Measurements from ENCODE around the gene NBPF20. TPM values are rescaled to one million over a fixed set of nuclear protein-coding genes. Genes with fewer than 3 reads are reported as not detected.
"Not testable (repeated sequence)": the region's sequence is repeated elsewhere in the genome, so short reads cannot be mapped to it uniquely, and the experiment has no call there.

Gene NBPF20, protein sequence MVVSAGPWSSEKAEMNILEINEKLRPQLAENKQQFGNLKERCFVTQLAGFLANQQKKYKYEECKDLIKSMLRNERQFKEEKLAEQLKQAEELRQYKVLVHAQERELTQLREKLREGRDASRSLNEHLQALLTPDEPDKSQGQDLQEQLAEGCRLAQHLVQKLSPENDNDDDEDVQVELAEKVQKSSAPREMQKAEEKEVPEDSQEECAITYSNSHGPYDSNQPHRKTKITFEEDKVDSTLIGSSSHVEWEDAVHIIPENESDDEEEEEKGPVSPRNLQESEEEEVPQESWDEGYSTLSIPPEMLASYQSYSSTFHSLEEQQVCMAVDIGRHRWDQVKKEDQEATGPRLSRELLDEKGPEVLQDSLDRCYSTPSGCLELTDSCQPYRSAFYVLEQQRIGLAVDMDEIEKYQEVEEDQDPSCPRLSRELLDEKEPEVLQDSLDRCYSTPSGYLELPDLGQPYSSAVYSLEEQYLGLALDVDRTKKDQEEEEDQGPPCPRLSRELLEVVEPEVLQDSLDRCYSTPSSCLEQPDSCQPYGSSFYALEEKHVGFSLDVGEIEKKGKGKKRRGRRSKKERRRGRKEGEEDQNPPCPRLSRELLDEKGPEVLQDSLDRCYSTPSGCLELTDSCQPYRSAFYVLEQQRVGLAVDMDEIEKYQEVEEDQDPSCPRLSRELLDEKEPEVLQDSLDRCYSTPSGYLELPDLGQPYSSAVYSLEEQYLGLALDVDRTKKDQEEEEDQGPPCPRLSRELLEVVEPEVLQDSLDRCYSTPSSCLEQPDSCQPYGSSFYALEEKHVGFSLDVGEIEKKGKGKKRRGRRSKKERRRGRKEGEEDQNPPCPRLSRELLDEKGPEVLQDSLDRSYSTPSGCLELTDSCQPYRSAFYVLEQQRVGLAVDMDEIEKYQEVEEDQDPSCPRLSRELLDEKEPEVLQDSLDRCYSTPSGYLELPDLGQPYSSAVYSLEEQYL (N-terminal part only)
- total RNA-seq (2014; rRNA removed; shearing (Covaris generic)) = 2.0 and 2.3 TPM in 2 replicates

DNA sequence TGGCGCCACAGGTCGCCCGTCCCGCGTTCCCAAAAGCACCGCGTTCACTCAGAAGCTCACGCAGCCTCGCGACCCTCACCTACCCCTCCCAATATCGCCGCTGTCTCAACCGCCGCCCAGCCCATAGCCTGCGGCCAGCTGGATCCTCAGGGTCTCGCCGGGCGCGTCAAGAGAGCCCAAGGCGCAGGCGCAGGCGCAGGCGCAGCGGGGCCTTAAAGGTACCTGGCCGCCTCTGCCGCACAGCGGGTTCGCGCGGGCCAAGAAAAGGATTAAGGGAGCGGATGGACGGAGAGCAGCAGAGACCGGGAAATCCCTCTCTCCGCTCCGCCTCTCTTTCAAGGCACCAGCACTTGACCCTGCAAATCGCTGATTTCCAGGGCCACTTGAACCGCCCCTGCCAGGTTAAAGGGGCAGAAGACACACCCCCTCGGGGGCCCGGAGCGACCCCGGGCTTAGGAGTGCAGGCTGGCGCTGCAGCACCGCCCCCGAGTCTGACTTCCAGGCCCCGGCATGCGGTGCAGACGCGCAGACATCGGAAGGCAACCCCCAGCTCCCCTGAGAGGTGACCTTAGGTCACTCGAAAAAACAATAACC, at the start of gene NBPF20:
NBPF20 (minus strand) TSS at position 168 of the 594 bp plus-strand sequence. CDS start 20,331 bp downstream, outside the sequence.
- Histone ChIP-seq H3K4me1 (no peaks in the 10 kb centered on the region), H3K36me3 (no peaks in the 10 kb centered on the region), H3K4me3 (peak within 1 kb of the TSS; percentile 95), H3K27me3 (no peaks in the 10 kb centered on the region), H3K27ac (peak within 1 kb of the TSS; percentile 31; the same call in 1 of the 2 replicates), H3K9me3 (replicated peaks) (no peaks in the 10 kb centered on the region)
- DNase-seq = peak; percentile 82 to 84

DNA sequence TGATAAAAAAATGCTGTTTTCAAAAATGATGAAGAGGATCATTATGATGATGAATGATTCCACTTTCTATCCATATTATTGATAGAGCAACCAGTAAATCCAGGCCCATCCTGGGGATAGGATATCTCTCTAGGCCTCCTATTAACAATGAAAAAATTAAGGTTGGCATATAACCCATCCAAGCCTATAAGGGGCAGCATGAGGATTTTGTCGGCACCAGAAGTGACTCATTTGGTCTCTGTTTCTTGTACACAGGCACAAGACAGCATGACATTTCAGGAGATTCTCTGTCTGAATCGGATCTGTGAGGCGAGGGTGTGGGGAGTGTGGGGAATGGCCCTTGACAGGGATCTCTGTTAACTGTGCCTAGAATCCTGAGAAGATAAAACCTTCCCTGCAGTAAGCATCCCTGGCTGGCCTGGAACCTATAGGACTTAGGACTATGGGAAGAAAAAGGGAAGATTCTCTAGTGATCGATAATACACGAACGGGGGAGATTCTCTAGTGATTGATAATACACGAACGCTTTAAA, 49.5 kb upstream of the NBPF20 start:
- not testable (repeated sequence) for DNase-seq; H3K27ac ChIP-seq; H3K9me3 ChIP-seq (replicated peaks); H3K36me3 ChIP-seq; H3K27me3 ChIP-seq; H3K4me3 ChIP-seq; H3K4me1 ChIP-seq

DNA sequence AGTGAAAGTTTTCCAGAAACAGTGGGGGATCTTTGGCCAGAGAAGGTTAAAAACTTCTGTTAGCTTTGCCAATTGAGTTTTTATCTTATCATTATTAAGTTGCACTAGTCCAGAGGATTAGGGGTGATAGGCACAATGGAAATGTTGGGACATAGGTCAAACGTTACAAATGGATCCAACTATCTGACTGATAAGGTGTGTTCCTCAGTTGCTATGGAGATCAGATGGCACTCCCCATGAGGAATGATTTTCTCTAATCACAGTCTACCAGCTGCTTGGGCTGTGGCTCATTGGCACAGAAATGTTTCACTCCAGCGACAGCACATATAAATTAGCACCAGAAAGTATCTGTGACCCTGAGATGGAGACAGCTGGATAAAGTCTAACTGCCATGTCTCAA, 47.3 kb upstream of the NBPF20 start:
- not testable (repeated sequence) for H3K27me3 ChIP-seq; DNase-seq; H3K27ac ChIP-seq; H3K36me3 ChIP-seq; H3K4me1 ChIP-seq; H3K9me3 ChIP-seq (replicated peaks); H3K4me3 ChIP-seq

DNA sequence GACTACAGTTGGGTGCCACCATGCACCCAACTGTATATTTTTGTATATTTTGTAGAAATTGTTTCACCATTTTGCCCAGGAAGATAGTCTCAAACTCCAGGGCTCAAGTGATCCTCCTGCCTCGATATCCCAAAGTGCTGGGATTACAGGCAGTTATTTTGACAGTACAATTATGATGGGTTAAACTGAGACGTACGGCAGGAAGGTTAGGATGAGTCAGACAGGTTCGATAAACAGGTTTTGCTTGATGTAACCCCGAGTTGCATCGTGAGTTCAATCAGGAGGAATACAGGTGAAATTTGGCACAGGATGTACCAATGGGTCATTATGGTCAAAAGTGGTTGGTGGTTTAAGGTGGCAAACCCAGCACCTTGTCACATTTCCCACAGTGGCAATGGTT, 46.0 kb upstream of the NBPF20 start:
- not testable (repeated sequence) for H3K36me3 ChIP-seq, H3K4me1 ChIP-seq, DNase-seq

DNA sequence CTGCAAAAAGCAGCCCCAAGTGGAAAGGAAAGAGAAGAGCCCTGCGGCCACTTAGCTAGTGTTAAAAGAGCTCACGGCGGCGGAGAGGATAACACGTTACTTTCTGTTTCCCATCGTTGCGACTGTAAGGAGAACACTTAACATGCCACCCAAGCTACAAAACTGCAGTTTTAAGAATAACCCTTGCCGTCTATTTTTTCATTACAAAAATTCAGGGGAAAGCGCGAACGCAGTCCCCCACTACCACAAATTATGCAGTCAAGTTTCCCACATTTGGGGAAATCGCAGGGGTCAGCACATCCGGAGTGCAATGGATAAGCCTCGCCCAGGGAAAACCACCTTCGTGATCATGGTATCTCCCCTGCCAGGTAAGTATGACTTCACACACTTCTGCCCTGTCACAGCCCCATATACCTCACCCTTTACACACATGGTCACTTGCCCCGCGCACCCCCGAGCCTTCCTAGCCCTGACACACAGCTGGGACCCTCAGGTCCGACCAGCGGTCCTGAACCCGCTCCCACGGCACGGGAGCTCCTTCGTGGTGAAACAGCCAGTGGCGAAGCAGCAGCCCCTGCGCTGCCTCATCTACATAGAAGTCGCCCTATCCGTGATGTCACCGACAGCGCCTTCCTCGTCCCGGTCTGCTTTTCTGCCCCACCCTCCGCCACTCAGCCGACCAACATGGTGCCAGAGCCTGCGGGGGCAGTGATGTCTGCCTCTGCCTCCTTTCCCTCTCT, 40.2 kb upstream of the NBPF20 start:
- H3K4me3 ChIP-seq = 0 out of 2 replicates have a peak overlapping the region, but pooled peaks have one; percentile 10
- H3K36me3 ChIP-seq; H3K27me3 ChIP-seq; H3K27ac ChIP-seq; H3K4me1 ChIP-seq; H3K9me3 ChIP-seq (replicated peaks): not testable (repeated sequence)
- peak; percentile 39 to 53 for DNase-seq

More for the DNA sequence above, 46.0 kb upstream of the NBPF20 start:
- not testable (repeated sequence) for H3K9me3 ChIP-seq (replicated peaks); H3K27ac ChIP-seq; H3K4me3 ChIP-seq; H3K27me3 ChIP-seq

DNA sequence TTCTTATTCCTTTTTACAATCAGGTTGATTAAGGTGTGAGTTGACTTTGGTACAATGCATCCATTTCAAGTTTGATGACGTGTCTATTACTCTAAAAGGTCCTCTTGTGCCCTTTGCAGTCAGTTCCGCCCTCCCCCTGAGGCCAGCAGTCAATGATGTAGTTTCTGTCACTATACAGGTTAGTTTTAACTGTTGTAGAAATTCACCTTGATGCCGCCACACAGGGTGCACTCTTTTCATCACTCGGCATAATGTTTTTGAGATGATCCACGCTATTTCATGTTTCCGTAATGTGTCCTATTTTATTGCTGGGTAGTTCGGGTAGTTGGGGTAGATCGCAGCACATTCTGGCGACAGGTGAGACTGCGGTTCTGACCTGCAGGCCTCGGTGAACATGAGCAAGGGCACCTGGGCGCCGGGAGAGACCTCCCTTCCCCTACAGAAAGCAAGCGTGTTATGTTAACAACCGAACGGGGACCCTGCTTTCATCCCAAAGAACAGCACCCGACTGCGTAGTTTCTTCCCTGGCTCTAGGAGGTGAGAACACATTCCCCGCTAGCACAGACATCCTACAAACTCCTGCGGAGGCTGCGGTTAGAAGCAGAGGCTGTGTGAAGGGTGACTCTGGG, 39.4 kb upstream of the NBPF20 start:
- not testable (repeated sequence) for H3K27ac ChIP-seq; H3K36me3 ChIP-seq; H3K4me1 ChIP-seq; H3K4me3 ChIP-seq; H3K9me3 ChIP-seq (replicated peaks); H3K27me3 ChIP-seq; DNase-seq

DNA sequence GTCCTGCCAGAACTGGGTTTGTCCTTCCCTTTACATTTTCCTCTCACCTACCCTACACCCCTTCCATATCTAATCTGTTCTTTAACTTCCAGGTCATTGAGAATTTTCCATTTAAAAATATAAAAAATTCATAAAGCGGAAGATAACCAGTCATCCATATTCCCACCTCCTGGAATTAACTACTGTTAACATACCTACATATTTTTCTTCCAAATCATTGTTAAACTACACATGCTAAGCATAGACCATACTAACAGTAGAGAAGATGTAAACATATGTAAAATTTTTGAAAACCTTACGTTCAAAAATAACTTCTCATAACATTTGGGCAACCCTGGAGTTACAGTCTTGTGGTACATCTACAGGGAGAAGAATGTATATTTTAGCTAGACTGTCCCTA, 38.6 kb upstream of the NBPF20 start:
- H3K9me3 ChIP-seq (replicated peaks); H3K36me3 ChIP-seq; H3K4me3 ChIP-seq; H3K27ac ChIP-seq; H3K4me1 ChIP-seq; H3K27me3 ChIP-seq; DNase-seq: not testable (repeated sequence)

DNA sequence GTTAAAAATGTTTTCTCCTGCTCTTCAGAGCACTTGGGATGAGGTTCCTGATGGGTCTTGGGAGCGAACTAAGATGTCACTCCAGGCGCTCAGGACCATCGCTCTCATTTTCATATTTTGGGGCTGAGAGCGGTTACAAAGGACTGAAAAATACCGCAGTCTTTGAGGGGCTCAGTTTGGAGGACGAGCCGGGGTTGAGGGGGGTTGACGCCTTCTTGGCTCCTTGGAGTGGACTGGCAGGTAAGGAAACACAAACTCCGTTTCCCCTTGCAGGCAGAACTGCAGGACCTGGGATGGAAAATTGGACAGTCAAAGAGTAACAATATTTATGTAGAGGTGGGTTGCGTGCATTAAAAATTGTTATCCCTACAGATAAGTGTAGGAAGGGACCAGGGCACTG, 35.3 kb upstream of the NBPF20 start:
- not testable (repeated sequence) for DNase-seq; H3K27me3 ChIP-seq; H3K36me3 ChIP-seq; H3K9me3 ChIP-seq (replicated peaks); H3K4me1 ChIP-seq; H3K4me3 ChIP-seq; H3K27ac ChIP-seq

DNA sequence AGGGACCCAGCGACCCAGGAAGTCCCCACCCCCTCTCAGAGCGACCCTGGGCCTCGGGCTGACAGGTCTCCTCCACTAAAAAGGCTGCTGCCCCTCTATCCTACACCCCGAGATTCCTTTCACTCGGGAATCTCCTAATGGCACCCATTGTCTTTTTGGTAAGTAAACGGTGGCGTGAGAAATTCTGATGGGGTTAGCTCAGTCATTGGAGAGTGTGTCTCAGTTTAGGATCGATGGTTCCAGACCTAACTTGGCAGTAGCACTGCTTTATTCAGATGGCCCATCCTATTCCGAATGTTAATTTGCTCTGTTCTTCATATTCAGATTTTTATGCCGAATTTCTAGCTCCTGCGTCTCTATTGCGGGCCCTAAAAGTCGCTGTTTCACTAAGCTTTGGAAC, 34.6 kb upstream of the NBPF20 start:
- H3K4me3 ChIP-seq = not testable (repeated sequence)

DNA sequence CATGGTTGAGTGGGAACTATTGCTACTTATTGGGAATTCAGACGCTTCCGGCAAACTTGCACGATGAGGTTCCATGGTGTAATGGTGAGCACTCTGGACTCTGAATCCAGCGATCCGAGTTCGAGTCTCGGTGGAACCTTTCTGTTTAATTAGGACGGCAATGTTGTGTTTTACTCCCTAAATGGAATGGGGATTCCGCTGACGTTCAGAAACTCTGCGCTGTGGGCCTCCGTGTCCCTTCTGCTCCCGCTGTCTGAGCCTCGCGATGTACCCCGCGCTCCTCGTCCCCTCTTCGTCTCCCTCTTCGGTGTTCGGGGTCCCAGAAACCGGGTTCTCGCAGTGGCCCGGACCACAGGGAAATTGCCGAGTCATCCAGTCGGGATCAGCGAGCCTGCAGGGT, 34.2 kb upstream of the NBPF20 start:
- not testable (repeated sequence) for H3K4me3 ChIP-seq; H3K36me3 ChIP-seq; DNase-seq; H3K27me3 ChIP-seq; H3K9me3 ChIP-seq (replicated peaks); H3K4me1 ChIP-seq; H3K27ac ChIP-seq

More for the DNA sequence above, 34.6 kb upstream of the NBPF20 start:
- not testable (repeated sequence) for H3K27ac ChIP-seq; H3K4me1 ChIP-seq; H3K9me3 ChIP-seq (replicated peaks); DNase-seq; H3K27me3 ChIP-seq; H3K36me3 ChIP-seq

DNA sequence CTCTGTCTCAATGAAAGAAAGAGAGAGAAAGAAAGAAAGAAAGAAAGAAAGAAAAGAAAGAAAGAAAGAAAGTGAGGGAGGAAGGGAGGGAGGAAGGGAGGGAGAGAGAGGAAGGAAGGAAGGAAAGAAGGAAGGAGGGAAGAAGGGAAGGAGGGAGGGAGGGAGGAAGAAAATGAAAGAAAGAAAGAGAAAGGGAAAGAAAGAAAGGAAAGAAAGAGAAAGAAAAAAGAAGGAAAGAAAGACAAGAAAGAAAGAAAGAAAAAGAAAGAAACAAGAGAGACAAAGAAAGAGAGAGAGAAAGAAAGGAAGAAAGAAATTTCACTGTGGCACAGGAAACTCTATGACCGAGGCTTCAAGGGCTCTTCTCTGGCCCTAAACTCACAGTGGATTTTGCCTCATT, 33.7 kb upstream of the NBPF20 start:
- not testable (repeated sequence) for H3K36me3 ChIP-seq; H3K9me3 ChIP-seq (replicated peaks); H3K4me3 ChIP-seq; DNase-seq; H3K27me3 ChIP-seq; H3K27ac ChIP-seq; H3K4me1 ChIP-seq

DNA sequence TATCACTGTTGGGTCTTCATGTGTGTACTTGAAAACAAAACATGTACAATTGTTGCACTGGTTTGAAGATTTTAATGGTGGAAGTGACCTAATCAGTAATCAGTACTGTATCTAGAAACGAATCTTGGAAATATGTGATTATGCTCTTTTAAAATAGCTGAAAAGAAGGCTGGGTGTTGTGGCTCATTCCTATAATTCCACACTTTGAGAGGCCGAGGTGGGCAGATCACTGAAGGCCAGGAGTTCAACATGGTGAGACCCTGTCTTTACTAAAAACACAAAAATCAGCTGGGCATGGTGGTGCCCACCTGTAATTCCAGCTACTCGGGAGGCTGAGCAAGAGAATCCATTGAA, 29.4 kb upstream of the NBPF20 start:
- H3K27me3 ChIP-seq; H3K36me3 ChIP-seq; H3K4me1 ChIP-seq; H3K4me3 ChIP-seq; DNase-seq; H3K9me3 ChIP-seq (replicated peaks); H3K27ac ChIP-seq: not testable (repeated sequence)

DNA sequence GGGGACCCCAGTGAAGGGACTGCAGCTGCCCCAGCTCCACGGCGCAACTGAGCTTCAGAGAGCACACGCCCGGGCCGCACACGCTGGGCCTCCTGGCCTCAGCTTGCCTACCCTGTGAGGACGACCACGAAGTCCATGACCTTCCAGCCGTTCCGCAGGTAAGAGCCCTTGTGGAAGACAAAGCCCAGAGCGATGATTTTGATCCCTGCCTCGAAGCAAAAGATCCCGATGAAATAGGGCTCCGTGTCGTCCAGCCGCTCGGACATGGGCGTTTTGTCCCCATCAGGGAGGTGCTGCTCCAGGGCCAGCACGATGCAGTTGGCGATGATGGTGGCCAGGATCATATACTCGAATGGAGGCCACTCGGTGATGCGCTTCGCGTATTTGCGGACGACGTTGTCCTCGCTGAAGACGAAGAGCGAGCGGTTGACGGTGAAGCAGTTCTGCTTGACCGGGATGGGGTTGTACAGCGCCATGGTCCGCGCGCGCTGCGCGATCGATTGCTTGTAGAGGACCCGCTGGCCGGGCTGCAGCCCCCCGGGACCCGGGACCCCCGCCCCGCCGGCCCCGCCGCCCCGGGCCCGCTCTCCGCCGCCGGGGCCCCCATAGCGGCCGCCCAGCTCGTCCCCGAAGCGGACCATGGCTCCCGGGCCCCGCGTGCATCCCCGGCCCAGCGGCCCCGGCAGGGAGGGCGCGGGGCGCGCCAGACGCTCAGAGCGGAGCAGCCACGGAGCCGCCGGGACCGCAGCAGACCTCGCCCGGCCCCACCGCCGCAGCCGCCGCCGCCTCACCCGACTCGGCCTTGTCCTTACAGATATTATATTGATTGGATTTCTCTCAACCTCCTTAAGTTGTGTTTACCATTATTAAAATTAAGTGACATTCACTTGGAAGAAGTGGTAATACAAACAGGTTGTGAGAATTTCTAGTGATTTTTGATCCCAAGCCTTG, 28.7 kb upstream of the NBPF20 start:
- not testable (repeated sequence) for H3K27me3 ChIP-seq; H3K27ac ChIP-seq; H3K4me1 ChIP-seq; H3K4me3 ChIP-seq; H3K9me3 ChIP-seq (replicated peaks); H3K36me3 ChIP-seq; DNase-seq

All from SJCRH30 (cell line).